A673 (cell line): ENCODE measurements around the gene TPPP.
"Not testable (repeated sequence)": the region's sequence is repeated elsewhere in the genome, so short reads cannot be mapped to it uniquely, and the experiment has no call there.

Experiments
- EZH2 ChIP-seq: fragments of 200-600 bp; sonication (generic); IDR thresholded peaks from 2 replicates; pipeline ENCODE4 v1.6.1; 2017; ENCODE audit warnings: borderline replicate concordance, low read depth, mild to moderate bottlenecking, mixed read lengths, antibody characterized with exemption, low read length; ENCODE audit not compliant: poor library complexity, severe bottlenecking
- TF ChIP-seq, protein P1 (sequence below): fragments of 300-800, 200-600 bp; sonication (generic); conservative IDR thresholded peaks from 2 replicates; pipeline ENCODE4 v1.5.1; 2017; ENCODE audit warnings: low read depth, mild to moderate bottlenecking, antibody characterized with exemption, low read length, moderate library complexity, mixed read lengths

DNA sequence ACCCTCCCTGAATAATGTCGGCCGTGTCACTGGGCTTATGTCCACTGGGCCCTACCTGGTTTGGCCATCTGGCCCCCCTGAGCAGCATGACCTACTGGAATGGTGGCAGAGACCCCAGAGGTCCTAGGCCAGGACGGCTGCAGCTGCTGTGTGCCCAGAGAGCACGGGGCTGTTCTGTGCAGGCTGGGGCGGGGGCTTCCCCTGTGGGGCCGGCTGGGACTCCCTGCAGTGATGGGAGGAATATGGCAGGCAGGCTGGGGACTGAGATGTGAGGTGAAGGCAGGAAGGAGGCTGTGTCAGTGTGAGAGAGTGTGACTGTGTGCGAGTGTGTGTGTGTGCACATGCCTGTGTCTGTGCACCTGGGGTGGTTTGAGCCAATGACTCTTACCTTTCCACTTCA is 36.1 kb upstream of the TPPP start:
- TF ChIP-seq, protein P1, sequence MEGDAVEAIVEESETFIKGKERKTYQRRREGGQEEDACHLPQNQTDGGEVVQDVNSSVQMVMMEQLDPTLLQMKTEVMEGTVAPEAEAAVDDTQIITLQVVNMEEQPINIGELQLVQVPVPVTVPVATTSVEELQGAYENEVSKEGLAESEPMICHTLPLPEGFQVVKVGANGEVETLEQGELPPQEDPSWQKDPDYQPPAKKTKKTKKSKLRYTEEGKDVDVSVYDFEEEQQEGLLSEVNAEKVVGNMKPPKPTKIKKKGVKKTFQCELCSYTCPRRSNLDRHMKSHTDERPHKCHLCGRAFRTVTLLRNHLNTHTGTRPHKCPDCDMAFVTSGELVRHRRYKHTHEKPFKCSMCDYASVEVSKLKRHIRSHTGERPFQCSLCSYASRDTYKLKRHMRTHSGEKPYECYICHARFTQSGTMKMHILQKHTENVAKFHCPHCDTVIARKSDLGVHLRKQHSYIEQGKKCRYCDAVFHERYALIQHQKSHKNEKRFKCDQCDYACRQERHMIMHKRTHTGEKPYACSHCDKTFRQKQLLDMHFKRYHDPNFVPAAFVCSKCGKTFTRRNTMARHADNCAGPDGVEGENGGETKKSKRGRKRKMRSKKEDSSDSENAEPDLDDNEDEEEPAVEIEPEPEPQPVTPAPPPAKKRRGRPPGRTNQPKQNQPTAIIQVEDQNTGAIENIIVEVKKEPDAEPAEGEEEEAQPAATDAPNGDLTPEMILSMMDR = not testable (repeated sequence)
- not testable (repeated sequence) for TF ChIP-seq EZH2
